HG03025 (cell line): ENCODE results near the gene TMOD2.

Experiments
- ATAC-seq: cut with Tn5 transposase; IDR thresholded peaks from one replicate; pipeline ENCODE4 v1.9.1; 2021; ENCODE audit warnings: mild to moderate bottlenecking, moderate library complexity; ENCODE audit not compliant: unreplicated experiment, low FRiP score

The TMOD2 gene

DNA sequence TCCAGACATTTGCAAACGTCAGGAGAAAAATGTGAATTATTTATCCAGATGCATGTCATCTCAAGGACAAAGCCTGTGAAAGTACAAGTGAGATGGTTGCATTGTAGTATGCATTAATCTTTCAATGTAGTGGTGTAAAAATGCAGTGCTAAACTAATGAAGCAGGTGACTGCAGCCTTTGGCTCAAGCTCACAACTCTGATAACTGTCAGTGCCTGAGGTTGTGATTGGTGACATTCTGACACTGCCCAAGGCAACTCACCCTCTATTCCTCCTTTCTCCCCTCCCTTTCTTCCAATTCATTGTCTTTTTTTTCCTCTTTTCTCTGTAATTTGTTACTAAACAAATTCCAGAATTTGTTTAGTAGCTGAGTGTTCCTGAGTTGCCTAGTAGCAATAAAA is 58.1 kb downstream of the TMOD2 start:
- ATAC-seq, result no peak

- no peak for ATAC-seq
Observed at GRCh38 chr15:51812598-51812997, 61.2 kb downstream of the TMOD2 start.

DNA sequence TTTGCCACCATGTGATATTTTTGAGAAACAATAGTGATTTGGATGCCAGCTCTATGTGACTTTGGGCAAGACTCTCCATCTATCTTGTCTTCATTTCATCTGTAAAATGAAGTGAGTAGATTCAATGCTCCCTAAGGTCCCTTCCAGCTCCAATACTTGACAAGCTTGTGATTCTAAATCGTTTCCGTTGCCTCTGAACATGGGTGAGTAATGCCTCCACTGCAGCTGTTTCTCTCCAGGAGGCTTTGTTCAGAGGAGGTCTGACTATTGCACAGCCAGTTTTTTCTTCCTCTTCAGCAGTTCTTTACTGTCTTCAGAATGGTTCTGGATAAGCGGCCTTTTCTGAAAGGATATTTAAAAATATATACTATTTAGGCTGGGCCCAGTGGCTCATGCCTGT is 63.2 kb downstream of the TMOD2 start:
- no peak for ATAC-seq

DNA sequence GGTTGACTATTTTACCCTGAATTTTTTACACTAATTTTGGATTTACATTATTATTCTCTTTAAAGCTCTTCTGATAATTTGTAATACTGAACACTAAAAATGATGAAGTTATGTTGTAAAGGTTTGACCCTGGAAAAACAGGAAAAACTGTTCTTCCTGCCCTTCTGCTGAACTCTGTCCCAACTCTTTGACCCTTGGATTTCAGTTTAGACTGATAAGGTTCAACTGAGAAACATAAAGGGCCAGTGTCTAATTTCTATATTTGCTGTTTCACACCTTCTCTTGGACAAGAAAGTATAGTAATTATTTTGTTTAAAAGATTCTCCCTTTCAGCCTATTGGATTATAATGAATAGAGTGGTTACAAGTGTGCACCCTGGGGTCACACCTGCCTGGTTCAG is 65.2 kb downstream of the TMOD2 start:
- no peak for ATAC-seq

DNA sequence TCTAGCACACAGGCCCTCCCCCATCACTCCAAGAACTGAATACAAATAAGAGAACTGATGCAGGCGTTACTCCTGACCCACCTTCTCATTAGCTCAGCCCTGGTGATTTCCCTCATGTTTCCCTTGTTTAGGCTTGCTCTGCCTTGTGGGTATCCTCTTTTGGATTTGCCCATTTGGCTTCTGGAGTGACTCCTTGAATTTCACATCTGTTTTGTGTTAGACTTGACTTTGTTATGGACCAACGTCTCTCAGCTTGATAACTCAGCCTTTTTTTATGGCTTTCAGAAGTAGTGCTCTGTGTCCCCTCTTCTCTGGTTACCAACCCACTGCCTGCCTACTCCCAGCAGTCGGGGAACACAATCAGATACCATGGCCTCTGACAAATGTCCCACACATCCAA is 66.8 kb downstream of the TMOD2 start:
- ATAC-seq, result no peak

- no peak for ATAC-seq
Observed at GRCh38 chr15:51825698-51826097, 74.3 kb downstream of the TMOD2 start.

- ATAC-seq, result no peak
Observed at GRCh38 chr15:51828621-51829375, 77.4 kb downstream of the TMOD2 start.

DNA sequence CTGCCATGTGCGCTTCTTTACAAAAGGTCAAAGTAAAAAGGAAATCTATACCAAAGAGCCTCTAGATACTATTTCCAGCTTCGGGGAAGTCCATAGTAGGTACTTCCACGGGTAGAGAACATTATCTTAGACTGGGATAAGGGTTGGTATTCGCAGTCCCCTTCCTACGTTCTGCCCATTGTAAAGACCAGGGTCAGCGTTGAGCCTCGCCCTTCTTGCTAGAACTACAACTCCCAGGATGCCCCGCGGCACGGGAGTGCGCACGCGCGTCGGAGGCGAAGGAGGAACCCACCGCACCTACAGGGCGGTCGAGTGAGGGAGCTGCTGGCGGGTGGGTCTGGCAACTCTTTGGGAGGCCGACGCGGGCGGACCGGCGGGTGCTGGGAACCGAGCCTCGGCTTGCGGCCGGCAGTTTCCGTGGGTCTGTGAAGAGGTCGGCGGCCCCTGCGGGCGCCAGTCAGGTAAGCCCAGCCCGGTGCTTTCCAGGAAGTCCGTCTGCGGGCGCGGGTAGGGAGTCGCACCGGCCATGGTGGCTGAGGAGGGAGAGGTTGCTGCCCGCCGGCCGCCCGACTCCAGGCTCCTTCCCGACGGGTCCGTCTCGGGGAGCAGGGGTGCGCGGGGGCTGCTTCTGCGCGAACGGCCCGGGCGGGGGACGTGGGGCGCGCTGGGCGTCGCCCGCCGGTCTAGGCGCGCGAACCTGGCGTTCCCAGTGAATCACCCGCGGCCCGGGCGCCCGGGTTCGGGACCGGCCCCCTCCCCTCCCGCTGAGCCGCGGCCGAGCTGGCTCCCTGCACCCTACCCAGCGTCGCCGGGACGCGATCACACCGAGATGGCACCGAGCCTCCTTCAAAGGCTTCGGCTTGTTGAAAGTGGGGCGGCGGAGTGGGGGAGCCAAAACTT is 78.2 kb downstream of the TMOD2 start, which contains the start of gene TMOD3:
Gene TMOD3, plus strand, starts transcription at position 278 of the 900 bp plus-strand sequence. CDS start 33,232 bp downstream, outside the sequence.
- ATAC-seq, result peak; percentile 83

- ATAC-seq, result no peak
Observed at GRCh38 chr15:51830276-51830806, 78.9 kb downstream of the TMOD2 start.

DNA sequence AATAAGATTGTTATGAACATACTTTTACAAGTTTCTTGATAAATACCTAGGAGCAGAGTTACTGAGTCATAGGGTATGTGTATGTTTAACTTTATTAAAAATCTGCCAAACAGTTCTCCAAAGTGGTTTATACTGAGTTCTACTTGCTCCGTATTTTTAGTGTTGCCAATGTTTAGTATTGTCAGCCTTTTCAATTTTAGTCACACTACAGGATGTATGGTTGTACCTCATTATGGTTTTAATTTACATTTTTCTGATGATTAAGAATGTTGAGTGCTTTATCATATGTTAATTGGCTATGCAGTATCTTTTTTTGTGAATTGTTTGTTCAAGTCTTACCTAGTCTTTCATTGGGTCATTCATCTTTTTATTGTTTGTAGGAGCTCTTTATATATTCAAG is 82.4 kb downstream of the TMOD2 start:
- ATAC-seq, result no peak

GRCh38 chr15:51837792-51838251 is 86.4 kb downstream of the TMOD2 start:
- no peak for ATAC-seq

DNA sequence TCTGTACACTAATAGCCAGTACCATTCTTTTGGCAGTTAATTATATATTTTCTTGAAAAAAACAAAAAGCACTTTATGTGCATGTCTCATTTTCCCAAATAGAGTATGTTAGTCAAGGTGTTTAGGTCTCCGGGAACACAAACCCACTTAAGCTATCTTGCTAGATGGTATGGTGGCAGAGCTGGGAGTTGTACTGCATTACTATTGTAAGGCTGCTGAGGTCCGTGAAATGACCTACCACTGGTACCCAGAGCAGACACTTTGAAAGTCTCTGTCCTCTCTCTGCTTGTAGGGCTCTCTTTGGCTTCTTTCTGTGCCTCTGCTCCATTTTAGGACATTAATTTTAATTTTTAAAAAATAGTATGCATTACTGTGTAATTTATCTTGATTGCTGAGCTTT is 86.9 kb downstream of the TMOD2 start:
- ATAC-seq, result no peak

GRCh38 chr15:51840692-51841091 is 89.3 kb downstream of the TMOD2 start:
- ATAC-seq, result no peak

DNA sequence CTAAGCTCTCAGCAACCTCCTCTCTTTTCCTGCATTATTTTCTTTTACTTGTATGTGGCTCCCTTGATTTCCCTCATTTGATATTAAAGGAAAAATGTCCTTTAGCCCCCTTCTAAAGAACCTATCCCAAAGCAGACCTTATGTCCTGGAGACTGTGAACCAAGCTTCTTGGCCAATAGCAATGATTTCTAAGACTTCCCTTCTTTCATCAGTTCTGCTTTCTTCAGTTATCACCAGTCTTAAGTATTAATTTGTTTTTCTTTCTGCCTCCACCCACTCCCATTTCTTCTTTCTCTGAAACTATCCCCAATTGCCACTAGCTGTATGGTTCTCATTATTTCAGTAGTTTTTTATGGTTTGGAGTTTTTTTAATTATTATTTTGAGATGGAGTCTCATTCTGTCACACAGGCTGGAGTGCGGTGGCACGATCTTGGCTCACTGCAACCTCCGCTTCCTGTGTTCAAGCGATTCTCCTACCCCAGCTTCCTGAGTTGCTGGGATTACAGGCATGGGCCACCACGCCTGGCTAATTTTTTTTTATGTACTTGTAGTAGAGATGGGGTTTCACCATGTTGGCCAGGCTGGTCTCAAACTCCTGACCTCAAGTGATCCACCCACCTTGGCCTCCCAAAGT is 90.1 kb downstream of the TMOD2 start:
- ATAC-seq, result no peak

DNA sequence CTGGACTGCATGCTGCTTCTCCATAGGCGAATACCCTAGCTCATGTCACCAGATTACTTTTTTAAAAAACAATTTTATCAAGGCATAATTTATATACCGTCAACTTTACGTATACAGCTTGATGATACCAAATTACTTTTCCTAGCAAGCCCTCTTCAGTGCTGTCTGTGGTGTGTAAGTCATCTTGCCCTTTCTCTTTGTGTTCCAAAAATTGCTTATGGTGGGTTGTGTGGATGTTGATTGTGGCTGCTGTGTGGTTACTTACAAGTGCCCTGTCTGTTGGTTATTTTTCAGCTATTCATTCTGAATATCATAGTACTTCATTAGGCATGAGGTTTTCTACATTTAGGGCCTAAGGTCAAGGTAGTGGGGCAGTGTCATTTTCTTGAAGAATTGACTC is 90.9 kb downstream of the TMOD2 start:
- no peak for ATAC-seq

GRCh38 chr15:51842852-51843737 is 91.7 kb downstream of the TMOD2 start:
- ATAC-seq, result no peak

GRCh38 chr15:51844747-51845426 is 93.5 kb downstream of the TMOD2 start:
- no peak for ATAC-seq

DNA sequence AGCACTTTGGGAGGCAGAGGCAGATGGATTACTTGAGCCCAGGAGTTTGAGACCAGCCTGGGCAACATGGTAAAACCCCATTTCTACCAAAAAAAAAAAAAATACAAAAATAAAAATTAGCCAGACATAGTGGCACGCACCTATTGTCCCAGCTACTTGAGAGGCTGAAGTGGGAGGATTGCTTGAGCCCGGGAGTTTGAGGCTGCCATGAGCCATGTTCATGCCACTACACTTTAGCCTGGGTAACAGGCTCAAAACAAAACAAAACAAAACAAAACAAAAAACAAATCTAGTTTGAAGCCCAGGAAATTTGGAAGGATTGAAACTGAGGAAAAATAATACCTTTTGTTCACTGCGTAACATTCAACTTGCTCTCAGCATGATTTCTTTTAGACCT is 94.7 kb downstream of the TMOD2 start:
- no peak for ATAC-seq
